Measurements from ENCODE around the gene ADRA2B. TPM values are rescaled to one million over a fixed set of nuclear protein-coding genes. Genes with fewer than 3 reads are reported as not detected.
A peak's percentile ranks its signal among the peaks of the same experiment; 100 is the strongest.

The ADRA2B gene
- polyA plus RNA-seq, 3 donors: 1.6 TPM; not detected in 2

- peaks cover 0 to 3% (median 0%) of the 10 kb centered on the region in 7 donors for H3K9me3 Mint-ChIP-seq
- Histone ChIP-seq H3K9me3 (replicated peaks in 1 of 2; ENCODE audit: control insufficient read depth in 1 of 2, insufficient read depth in 1 of 2, low read length in 2 of 2) (no peaks in the 10 kb centered on the region), H3K27me3 (ENCODE audit: control insufficient read depth in 2 of 2, insufficient read depth in 2 of 2, low read length in 2 of 2) (no peaks in the 10 kb centered on the region), H4K20me1 (ENCODE audit: insufficient read depth, low read length) (peaks cover 28% of the 10 kb centered on the region), H3K4me1 (ENCODE audit: control insufficient read depth in 1 of 2, insufficient read depth in 2 of 2, low read length in 2 of 2) (peaks cover 49 to 59% of the 10 kb centered on the region in 2 donors), H3K36me3 (replicated peaks in 1 of 2; ENCODE audit: control insufficient read depth in 1 of 2, insufficient read depth in 2 of 2, low read length in 2 of 2) (no peaks in the 10 kb centered on the region), H3K4me3 (replicated peaks in 1 of 3; ENCODE audit: low read depth in 2 of 3, low read length in 3 of 3) (peak overlapping the region in 1 of 3 experiments; percentile 93), H2AFZ (ENCODE audit: insufficient read depth, low read depth, low read length, poor library complexity, severe bottlenecking) (no peak overlapping the region), H3K79me2 (ENCODE audit: insufficient read depth, low read length) (peaks cover 7% of the 10 kb centered on the region), H3K9ac (ENCODE audit: insufficient read depth, low read length, poor library complexity, severe bottlenecking) (peak overlapping the region; percentile 84), H3K27ac (ENCODE audit: low read depth in 1 of 2, low read length in 2 of 2) (peak overlapping the region; percentile 95 to 98), H3K4me2 (replicated peaks; ENCODE audit: extremely low read depth, low read length, poor library complexity, severe bottlenecking) (peak overlapping the region; percentile 91)
- 91% methylated on average over 9 of the region's 9 CpGs for WGBS (ENCODE audit: insufficient coverage)
- no peak for DNase-seq
- H3K36me3 Mint-ChIP-seq: peaks cover 12 to 15% of the 10 kb centered on the region in 2 donors
- peaks cover 2 to 13% (median 3%) of the 10 kb centered on the region in 3 donors for H3K27me3 Mint-ChIP-seq (ENCODE audit: low read depth in 3 of 3)
- intact Hi-C loops (cut with micrococcal nuclease): loop anchor here (10.0 kb wide), 2 partner anchors 118 to 388 kb away; partner anchors contain the start of genes ARID5A (in 2 of the 2), CIAO1 (in 1 of the 2) and TMEM127 (in 1 of the 2)
- H3K4me3 Mint-ChIP-seq: peak overlapping the region; percentile 78 to 85
- H3K27ac Mint-ChIP-seq: peak overlapping the region; percentile 95 to 99 (median 98)
- no peak for TF ChIP-seq CTCF (IDR thresholded peaks at IDR 0.05)
- peaks cover 62% of the 10 kb centered on the region for H3K4me1 Mint-ChIP-seq
Observed at GRCh38 chr2:96146881-96147592, 30.7 kb upstream of the ADRA2B start.

GRCh38 chr2:96146153-96146880 is 29.9 kb upstream of the ADRA2B start:
- Histone ChIP-seq H3K4me2 (replicated peaks; ENCODE audit: extremely low read depth, low read length, poor library complexity, severe bottlenecking) (peak overlapping the region; percentile 91), H3K27ac (ENCODE audit: low read depth in 1 of 2, low read length in 2 of 2) (peak overlapping the region; percentile 95 to 98), H3K9me3 (replicated peaks in 1 of 2; ENCODE audit: control insufficient read depth in 1 of 2, insufficient read depth in 1 of 2, low read length in 2 of 2) (no peaks in the 10 kb centered on the region), H3K9ac (ENCODE audit: insufficient read depth, low read length, poor library complexity, severe bottlenecking) (peak overlapping the region; percentile 84), H2AFZ (ENCODE audit: insufficient read depth, low read depth, low read length, poor library complexity, severe bottlenecking) (peak overlapping the region; percentile 16), H3K4me1 (ENCODE audit: control insufficient read depth in 1 of 2, insufficient read depth in 2 of 2, low read length in 2 of 2) (peaks cover 49 to 59% of the 10 kb centered on the region in 2 donors), H3K27me3 (ENCODE audit: control insufficient read depth in 2 of 2, insufficient read depth in 2 of 2, low read length in 2 of 2) (no peaks in the 10 kb centered on the region), H4K20me1 (ENCODE audit: insufficient read depth, low read length) (peaks cover 33% of the 10 kb centered on the region), H3K79me2 (ENCODE audit: insufficient read depth, low read length) (peaks cover 7% of the 10 kb centered on the region), H3K4me3 (replicated peaks in 1 of 3; ENCODE audit: low read depth in 2 of 3, low read length in 3 of 3) (peak overlapping the region in 2 of 3 experiments; percentile 22 to 93), H3K36me3 (replicated peaks in 1 of 2; ENCODE audit: control insufficient read depth in 1 of 2, insufficient read depth in 2 of 2, low read length in 2 of 2) (no peaks in the 10 kb centered on the region)
- intact Hi-C loops (cut with micrococcal nuclease): loop anchor here (10.0 kb wide), 2 partner anchors 118 to 388 kb away; partner anchors contain the start of genes ARID5A (in 2 of the 2), CIAO1 (in 1 of the 2) and TMEM127 (in 1 of the 2)
- Mint-ChIP-seq H3K36me3 (peaks cover 12 to 15% of the 10 kb centered on the region in 2 donors), H3K27ac (peak overlapping the region; percentile 95 to 99 (median 98)), H3K9me3 (peaks cover 0 to 3% (median 0%) of the 10 kb centered on the region in 7 donors), H3K4me1 (peaks cover 62% of the 10 kb centered on the region), H3K4me3 (peak overlapping the region; percentile 78 to 85), H3K27me3 (ENCODE audit: low read depth in 3 of 3) (peaks cover 0 to 13% (median 3%) of the 10 kb centered on the region in 3 donors)
- 20% methylated on average over 9 of the region's 20 CpGs for WGBS (ENCODE audit: insufficient coverage)
- TF ChIP-seq CTCF (IDR thresholded peaks at IDR 0.05): no peak
- DNase-seq: peak; percentile 92 to 99 (median 95)

All from CD14-positive monocyte (primary cell).